Caco-2 (cell line): ENCODE data around the gene PARP12. TPM values are rescaled to one million over a fixed set of nuclear protein-coding genes. Genes with fewer than 3 reads are reported as not detected.

Source experiments
- BruUV-seq: library from RNA; stranded (reverse); fragments of 400-500 nt; replicated peaks from 2 replicates; lab custom pipeline; 2021; lab: Mats Ljungman, UMichigan
- CTCF ChIA-PET: fragments of 300-600 bp; sonication (Branson Sonifier 250); formaldehyde crosslinking; loops from one replicate; lab custom pipeline; 2022; ENCODE audit warnings: antibody characterized with exemption; lab: Charles Lee
- POLR2A ChIA-PET: fragments of 300-600 bp; sonication (Branson Sonifier 250); formaldehyde crosslinking; loops from one replicate; lab custom pipeline; 2022; ENCODE audit warnings: antibody characterized with exemption; lab: Charles Lee
- DNase-seq, 2 experiments: peaks; one replicate each; pipeline versions ENCODE4 v3.0.0 to v3.0.0-alpha.2; 2020 to 2022
- H3K27me3 ChIP-seq: replicated peaks from 2 replicates; pipeline ENCODE4 v1.6.0; 2011; ENCODE audit warnings: low read length; ENCODE audit not compliant: control insufficient read depth, insufficient read depth
- H3K36me3 ChIP-seq: 2 replicates; pipeline ENCODE4 v1.5.1; 2011; ENCODE audit warnings: low read length; ENCODE audit not compliant: control insufficient read depth, insufficient read depth
- H3K4me1 ChIP-seq: fragments of 250-450 bp; sonication (Bioruptor Pico); 2 replicates; pipeline ENCODE4 v1.5.1; 2020; ENCODE audit warnings: mild to moderate bottlenecking
- H3K4me3 ChIP-seq: 2 replicates; pipeline ENCODE4 v1.5.1; 2011; ENCODE audit warnings: low read depth, mild to moderate bottlenecking, control low read depth, low read length
- H3K9me3 ChIP-seq: fragments of 250-450 bp; sonication (Bioruptor Pico); 2 replicates; pipeline ENCODE4 v1.5.1; 2020; ENCODE audit warnings: mild to moderate bottlenecking, moderate library complexity
- H3K27ac Mint-ChIP-seq: one replicate; pipeline ENCODE4 v1.8.0; 2022; ENCODE audit warnings: mixed read lengths; ENCODE audit not compliant: unreplicated experiment
- H3K27me3 Mint-ChIP-seq: one replicate; pipeline ENCODE4 v1.8.0; 2022; ENCODE audit warnings: mixed read lengths; ENCODE audit not compliant: insufficient read depth, unreplicated experiment
- H3K36me3 Mint-ChIP-seq: one replicate; pipeline ENCODE4 v1.8.0; 2022; ENCODE audit warnings: mild to moderate bottlenecking, mixed read lengths; ENCODE audit not compliant: insufficient read depth, unreplicated experiment
- H3K4me1 Mint-ChIP-seq: one replicate; pipeline ENCODE4 v1.8.0; 2022; ENCODE audit warnings: low read depth, mixed read lengths; ENCODE audit not compliant: unreplicated experiment
- H3K4me3 Mint-ChIP-seq: one replicate; pipeline ENCODE4 v1.8.0; 2022; ENCODE audit warnings: mild to moderate bottlenecking, moderate library complexity, mixed read lengths; ENCODE audit not compliant: unreplicated experiment
- H3K9me3 Mint-ChIP-seq: one replicate; pipeline ENCODE4 v1.8.0; 2022; ENCODE audit warnings: mixed read lengths; ENCODE audit not compliant: unreplicated experiment
- CTCF ChIP-seq, 2 experiments: fragments of 200-600 bp in 1 of 2; IDR thresholded peaks; 1 replicate in 1 of 2; 2 replicates in 1 of 2; pipeline versions ENCODE4 v1.5.1 to v1.8.0; 2011 to 2022; ENCODE audit warnings: antibody characterized with exemption in 1 of 2, control low read depth in 1 of 2, inconsistent platforms in 1 of 2, low read depth in 1 of 2, low read length in 1 of 2, mild to moderate bottlenecking in 1 of 2, moderate library complexity in 1 of 2; ENCODE audit not compliant: insufficient read depth in 1 of 2, severe bottlenecking in 1 of 2, unreplicated experiment in 1 of 2
- intact Hi-C: fragments of 100-400 bp; cut with micrococcal nuclease; formaldehyde crosslinking; loops from one replicate; pipeline ENCODE4 v1.10.0; 2022; ENCODE audit not compliant: unreplicated experiment
- total RNA-seq: library from RNA; stranded (reverse); gene quantifications from 2 replicates; pipeline ENCODE4 v1.2.3, GENCODE V29; 2022

Gene PARP12
- total RNA-seq, 1 experiment from 2014 or later, result 20.2 TPM

- H3K4me3 Mint-ChIP-seq, result no peak overlapping the region
- Histone ChIP-seq H3K27me3 (no peaks in the 10 kb centered on the region; the same call in 1 of the 2 replicates), H3K36me3 (no peaks in the 10 kb centered on the region), H3K4me3 (no peak overlapping the region), H3K4me1 (no peaks in the 10 kb centered on the region), H3K9me3 (no peaks in the 10 kb centered on the region)
- no peak overlapping the region for H3K27ac Mint-ChIP-seq
- TF ChIP-seq CTCF (IDR thresholded peaks at IDR 0.05; ENCODE audit: insufficient read depth in 1 of 2, low read depth in 1 of 2, low read length in 1 of 2, severe bottlenecking in 1 of 2, unreplicated experiment in 1 of 2), result no peak
- ChIA-PET CTCF (no interaction called here), POLR2A (no interaction called here)
- H3K27me3 Mint-ChIP-seq, result peaks cover 9% of the 10 kb centered on the region
- no peaks in the 10 kb centered on the region for H3K4me1 Mint-ChIP-seq
- no peaks in the 10 kb centered on the region for H3K36me3 Mint-ChIP-seq
- DNase-seq, result no peak
- no TSS peak for BruUV-seq
- no peaks in the 10 kb centered on the region for H3K9me3 Mint-ChIP-seq
- intact Hi-C loops, result no loop called here
Measured at GRCh38 chr7:139976055-139976837, 86.5 kb downstream of the PARP12 start.

GRCh38 chr7:139974179-139974811, 88.5 kb downstream of the PARP12 start:
- peaks cover 13% of the 10 kb centered on the region for H3K27me3 Mint-ChIP-seq
- Histone ChIP-seq H3K27me3 (no peaks in the 10 kb centered on the region; the same call in 1 of the 2 replicates), H3K4me3 (no peak overlapping the region), H3K9me3 (no peaks in the 10 kb centered on the region), H3K36me3 (no peaks in the 10 kb centered on the region), H3K4me1 (no peaks in the 10 kb centered on the region)
- TF ChIP-seq CTCF (IDR thresholded peaks at IDR 0.05; ENCODE audit: insufficient read depth in 1 of 2, low read depth in 1 of 2, low read length in 1 of 2, severe bottlenecking in 1 of 2, unreplicated experiment in 1 of 2), result no peak
- intact Hi-C loops, result no loop called here
- DNase-seq, result no peak
- no peak overlapping the region for H3K4me3 Mint-ChIP-seq
- no peaks in the 10 kb centered on the region for H3K36me3 Mint-ChIP-seq
- POLR2A ChIA-PET, result no interaction called here
- H3K27ac Mint-ChIP-seq, result no peak overlapping the region
- BruUV-seq, result no TSS peak
- no peaks in the 10 kb centered on the region for H3K4me1 Mint-ChIP-seq
- H3K9me3 Mint-ChIP-seq, result no peaks in the 10 kb centered on the region
- CTCF ChIA-PET, result no interaction called here

Other genes with a start within 250 kb of the PARP12 start
- gene TBXAS1, start 233.7 kb downstream of the PARP12 start, total RNA-seq, result 1.2 and 1.6 TPM in 2 replicates
- gene KDM7A, start 114.0 kb upstream of the PARP12 start, total RNA-seq, result 3.6 and 5.1 TPM in 2 replicates